ENCODE results near the gene LMBRD1.

Gene LMBRD1

DNA sequence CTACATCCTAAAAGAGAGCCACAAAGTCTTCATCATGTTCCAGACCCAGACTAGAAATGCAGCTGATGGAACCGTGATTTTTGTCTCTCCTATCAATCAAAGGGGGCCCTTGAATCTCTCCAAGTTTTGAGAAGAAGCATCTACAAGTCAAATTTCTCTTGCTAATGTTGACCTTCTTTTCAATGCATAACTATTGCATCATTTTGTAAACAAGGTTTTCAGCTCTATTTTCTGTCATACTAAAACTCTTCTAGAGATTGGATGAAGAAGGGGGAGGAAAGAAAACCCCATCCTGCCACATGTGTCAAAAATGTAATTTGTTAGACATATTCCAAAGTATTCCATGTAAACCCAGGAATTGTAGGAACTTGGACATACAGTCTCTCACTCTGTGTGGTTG, 169.2 kb downstream of the LMBRD1 start:
- DNase-seq = no peak

DNA sequence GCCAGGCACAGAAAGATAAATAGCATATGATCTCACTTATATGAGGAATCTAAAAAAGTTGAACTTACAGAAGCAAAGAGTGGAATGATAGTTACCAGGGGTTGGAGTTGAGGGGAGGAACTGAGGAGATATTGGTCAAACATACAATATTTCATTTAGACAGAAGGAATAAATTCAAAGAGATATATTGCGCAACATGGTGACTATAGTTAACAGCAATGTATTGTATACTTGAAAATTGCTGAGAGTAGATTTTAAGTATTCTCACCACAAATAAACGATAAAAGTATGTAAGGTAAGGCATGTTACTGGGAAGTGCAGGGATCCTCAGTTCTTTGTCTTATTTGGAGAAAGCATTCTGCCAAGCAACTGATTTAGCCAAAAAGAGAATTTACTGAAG, 171.9 kb downstream of the LMBRD1 start:
- no peak for DNase-seq

Data from stimulated activated CD4-positive, alpha-beta T cell treated with anti-CD3 and anti-CD28 coated beads, Interleukin-4, amount 100 ng/mL, for 4 hours (primary cell).